BLaER1 (cell line): ENCODE data around the gene ZFP91.

Experiments used
- H3K27ac ChIP-seq: shearing (Covaris generic); formaldehyde crosslinking; 2 replicates; pipeline ENCODE4 v1.8.1; 2022
- H3K27me3 ChIP-seq: shearing (Covaris generic); formaldehyde crosslinking; 2 replicates; pipeline ENCODE4 v1.8.1; 2022
- H3K36me3 ChIP-seq: shearing (Covaris generic); formaldehyde crosslinking; 2 replicates; pipeline ENCODE4 v1.8.1; 2022
- H3K4me1 ChIP-seq: shearing (Covaris generic); formaldehyde crosslinking; 2 replicates; pipeline ENCODE4 v1.8.1; 2022
- H3K4me2 ChIP-seq: shearing (Covaris generic); formaldehyde crosslinking; 2 replicates; pipeline ENCODE4 v1.8.1; 2022
- H3K4me3 ChIP-seq: shearing (Covaris generic); formaldehyde crosslinking; 2 replicates; pipeline ENCODE4 v1.8.1; 2022
- H3K9ac ChIP-seq: shearing (Covaris generic); formaldehyde crosslinking; 2 replicates; pipeline ENCODE4 v1.8.1; 2022
- H3K9me3 ChIP-seq: shearing (Covaris generic); formaldehyde crosslinking; 2 replicates; pipeline ENCODE4 v1.8.1; 2022
- H4K20me1 ChIP-seq: shearing (Covaris generic); formaldehyde crosslinking; 2 replicates; pipeline ENCODE4 v1.8.1; 2022
- Cebpa-rat ChIP-seq: shearing (Covaris generic); IDR thresholded peaks from 2 replicates; pipeline ENCODE4 v1.8.1; 2022

Gene ZFP91

GRCh38 chr11:58608331-58608730 lies 29.5 kb downstream of the ZFP91 start:
- Histone ChIP-seq H3K4me1 (no peaks in the 10 kb centered on the region), H3K27ac (no peak overlapping the region), H3K4me2 (no peak overlapping the region), H3K9ac (no peak overlapping the region), H4K20me1 (peaks cover 70% of the 10 kb centered on the region), H3K36me3 (peaks cover 73% of the 10 kb centered on the region), H3K4me3 (no peak overlapping the region), H3K27me3 (no peaks in the 10 kb centered on the region), H3K9me3 (no peaks in the 10 kb centered on the region)
- TF ChIP-seq Cebpa-rat, result no peak

- H3K36me3 ChIP-seq, result peaks cover 73% of the 10 kb centered on the region
- no peak overlapping the region for H3K9ac ChIP-seq
- no peak overlapping the region for H3K4me2 ChIP-seq
- H3K4me3 ChIP-seq, result no peak overlapping the region
- H3K4me1 ChIP-seq, result no peaks in the 10 kb centered on the region
- H4K20me1 ChIP-seq, result peaks cover 64% of the 10 kb centered on the region
- no peaks in the 10 kb centered on the region for H3K27me3 ChIP-seq
- TF ChIP-seq Cebpa-rat, result no peak
- no peaks in the 10 kb centered on the region for H3K9me3 ChIP-seq
- H3K27ac ChIP-seq, result no peak overlapping the region
Measured at GRCh38 chr11:58609723-58610122, 30.9 kb downstream of the ZFP91 start.

DNA sequence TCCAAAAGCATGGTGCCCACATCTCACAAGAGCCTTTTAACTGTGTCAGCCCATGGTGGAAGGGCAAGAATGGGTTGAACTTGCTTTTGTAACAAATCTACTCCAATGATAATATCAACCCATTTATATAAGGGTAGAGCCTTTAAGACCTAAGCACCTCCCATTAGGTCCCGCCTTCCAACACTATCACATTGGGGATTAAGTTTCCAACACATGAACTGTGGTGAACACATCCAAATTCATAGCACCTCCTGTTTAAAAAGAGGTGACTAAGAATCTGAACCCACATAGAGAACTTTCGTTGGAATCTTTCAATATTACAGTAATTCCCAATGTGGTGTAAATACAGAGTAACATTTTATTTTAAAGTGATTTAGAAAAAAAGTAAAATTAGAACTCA lies 34.4 kb downstream of the ZFP91 start:
- no peak for TF ChIP-seq Cebpa-rat
- Histone ChIP-seq H3K4me2 (no peak overlapping the region), H3K9ac (no peak overlapping the region), H3K4me1 (peaks cover 10% of the 10 kb centered on the region), H4K20me1 (peaks cover 47% of the 10 kb centered on the region), H3K36me3 (peaks cover 91% of the 10 kb centered on the region), H3K9me3 (no peaks in the 10 kb centered on the region), H3K4me3 (no peak overlapping the region), H3K27ac (no peak overlapping the region), H3K27me3 (no peaks in the 10 kb centered on the region)

GRCh38 chr11:58615559-58615958 lies 36.7 kb downstream of the ZFP91 start:
- Histone ChIP-seq H3K36me3 (peaks cover 99% of the 10 kb centered on the region), H3K9me3 (no peaks in the 10 kb centered on the region), H3K27me3 (no peaks in the 10 kb centered on the region), H4K20me1 (peaks cover 31% of the 10 kb centered on the region), H3K4me1 (peaks cover 17% of the 10 kb centered on the region), H3K4me2 (no peak overlapping the region), H3K9ac (no peak overlapping the region), H3K4me3 (no peak overlapping the region), H3K27ac (no peak overlapping the region)
- TF ChIP-seq Cebpa-rat, result no peak

DNA sequence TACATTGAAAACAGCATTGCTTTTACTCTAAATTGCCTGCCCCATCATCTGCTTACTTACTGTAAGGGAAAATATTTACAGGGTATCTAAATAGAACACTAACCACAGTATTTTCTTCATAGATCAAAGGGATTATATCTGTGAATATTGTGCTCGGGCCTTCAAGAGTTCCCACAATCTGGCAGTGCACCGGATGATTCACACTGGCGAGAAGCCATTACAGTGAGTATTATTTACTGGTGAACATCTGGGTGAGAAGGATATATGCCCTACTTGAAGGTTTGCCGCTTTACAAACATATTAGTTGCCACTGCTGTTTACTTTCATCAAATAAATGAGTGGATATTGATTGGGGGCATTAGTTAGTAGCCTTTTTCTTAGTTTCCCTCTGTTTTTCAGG lies 37.7 kb downstream of the ZFP91 start:
- no peak overlapping the region for H3K9ac ChIP-seq
- peaks cover 31% of the 10 kb centered on the region for H4K20me1 ChIP-seq
- peaks cover 99% of the 10 kb centered on the region for H3K36me3 ChIP-seq
- no peak overlapping the region for H3K4me2 ChIP-seq
- TF ChIP-seq Cebpa-rat, result no peak
- peaks cover 17% of the 10 kb centered on the region for H3K4me1 ChIP-seq
- H3K9me3 ChIP-seq, result no peaks in the 10 kb centered on the region
- no peak overlapping the region for H3K27ac ChIP-seq
- H3K4me3 ChIP-seq, result no peak overlapping the region
- H3K27me3 ChIP-seq, result no peaks in the 10 kb centered on the region

DNA sequence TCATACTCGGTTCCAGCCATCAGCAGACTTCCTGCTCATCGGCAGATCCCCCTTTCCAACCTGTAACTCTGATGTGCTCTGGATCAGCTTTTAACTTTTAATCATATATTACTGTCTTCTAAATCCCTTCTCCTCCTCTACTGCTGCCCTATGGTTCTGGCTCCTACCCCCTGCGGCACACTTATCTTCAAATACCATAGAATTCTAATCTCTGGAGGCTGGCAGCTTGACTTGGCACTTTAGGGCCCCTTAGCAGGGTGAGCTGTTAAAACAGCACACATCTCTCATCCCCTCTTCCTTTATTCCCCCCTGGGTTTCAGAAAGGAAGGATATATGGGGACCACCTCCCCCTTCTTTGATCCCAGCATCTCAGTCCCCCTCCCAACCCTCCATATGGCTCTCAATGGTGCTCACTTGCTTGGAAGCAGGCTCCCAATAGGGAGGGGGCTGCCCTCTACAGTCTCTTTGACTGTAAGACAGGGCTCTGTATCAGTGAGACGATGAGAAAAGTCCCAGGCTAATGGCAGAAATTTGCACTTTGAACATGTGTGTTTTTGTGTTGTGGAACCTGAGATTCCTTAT lies 39.2 kb downstream of the ZFP91 start:
- Histone ChIP-seq H4K20me1 (peaks cover 31% of the 10 kb centered on the region), H3K4me2 (peak overlapping the region; percentile 6; the same call in 1 of the 2 replicates), H3K4me3 (no peak overlapping the region), H3K36me3 (peaks cover 99% of the 10 kb centered on the region), H3K9me3 (no peaks in the 10 kb centered on the region), H3K9ac (no peak overlapping the region), H3K27me3 (no peaks in the 10 kb centered on the region), H3K4me1 (peaks cover 17% of the 10 kb centered on the region), H3K27ac (no peak overlapping the region)
- TF ChIP-seq Cebpa-rat, result no peak

DNA sequence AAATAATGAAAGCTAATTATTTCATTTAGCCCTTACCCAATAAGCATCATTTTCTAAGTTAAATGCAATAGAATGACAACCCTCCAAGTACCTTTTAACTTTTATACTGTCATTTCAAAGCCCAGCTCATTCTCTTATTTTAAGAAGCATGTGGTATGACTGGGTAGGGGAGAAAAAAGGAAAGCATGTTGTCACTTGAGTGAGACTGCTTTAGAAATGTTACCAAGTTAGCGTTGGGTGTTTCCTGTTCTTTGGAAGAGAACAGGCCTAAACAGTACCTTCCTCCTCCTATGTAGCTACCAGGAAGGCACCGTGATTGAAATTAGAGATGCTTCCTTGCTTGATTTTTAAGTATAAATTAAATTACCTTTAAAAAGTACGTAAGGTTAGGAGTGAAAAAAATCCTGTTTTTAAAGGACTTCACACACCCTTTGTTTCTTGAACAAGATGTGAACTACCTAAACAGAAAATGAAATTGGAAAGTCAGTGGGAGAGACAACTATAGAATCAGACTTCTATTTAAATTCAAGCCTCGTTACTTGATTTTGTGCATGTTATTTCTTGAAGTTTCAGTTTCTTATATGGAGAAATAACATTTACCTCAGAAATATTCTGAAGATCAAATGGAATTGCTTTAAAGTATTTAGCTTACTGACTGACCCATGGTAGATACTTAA lies 42.9 kb downstream of the ZFP91 start:
- Histone ChIP-seq H3K4me2 (no peak overlapping the region), H3K9ac (no peak overlapping the region), H3K4me1 (peaks cover 35% of the 10 kb centered on the region), H3K4me3 (no peak overlapping the region), H3K9me3 (no peaks in the 10 kb centered on the region), H3K27ac (no peak overlapping the region), H3K36me3 (peaks cover 97% of the 10 kb centered on the region), H4K20me1 (peaks cover 18% of the 10 kb centered on the region; the same call in 1 of the 2 replicates), H3K27me3 (no peaks in the 10 kb centered on the region)
- no peak for TF ChIP-seq Cebpa-rat

DNA sequence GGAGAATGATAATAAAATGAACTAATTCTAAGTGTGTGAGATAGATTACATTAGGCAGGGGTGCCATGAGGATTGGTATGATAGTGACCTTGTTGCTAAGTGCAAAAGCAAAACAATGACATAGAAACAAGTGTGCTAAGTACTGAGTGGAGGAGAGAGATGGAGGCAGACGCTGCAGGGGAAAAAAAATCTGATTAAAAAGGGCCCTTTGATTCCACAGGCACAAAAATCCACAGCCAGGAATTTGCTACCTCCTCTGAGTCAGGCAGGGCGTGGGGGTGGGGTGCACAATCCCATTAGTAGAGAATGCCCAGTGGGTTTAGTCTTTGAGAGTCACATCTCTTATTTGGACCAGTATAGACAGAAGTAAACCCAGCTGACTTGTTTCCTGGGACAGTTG lies 43.5 kb downstream of the ZFP91 start, which contains the start of gene CNTF:
Gene CNTF (plus strand): TSS at position 322 of the 400 bp plus-strand sequence. CDS start 88 bp downstream, outside the sequence.
- Histone ChIP-seq H3K27ac (no peak within 1 kb of the TSS), H3K4me3 (no peak within 1 kb of the TSS), H4K20me1 (peaks cover 15% of the 10 kb centered on the region; the same call in 1 of the 2 replicates), H3K27me3 (no peaks in the 10 kb centered on the region), H3K36me3 (peaks cover 91% of the 10 kb centered on the region), H3K9ac (no peak within 1 kb of the TSS), H3K4me2 (no peak within 1 kb of the TSS), H3K9me3 (no peaks in the 10 kb centered on the region), H3K4me1 (peaks cover 40% of the 10 kb centered on the region)
- no peak for TF ChIP-seq Cebpa-rat

GRCh38 chr11:58625086-58625485 lies 46.2 kb downstream of the ZFP91 start:
- Histone ChIP-seq H3K4me2 (no peak overlapping the region), H3K9ac (no peak overlapping the region), H3K4me1 (peaks cover 37% of the 10 kb centered on the region), H4K20me1 (no peaks in the 10 kb centered on the region), H3K27me3 (no peaks in the 10 kb centered on the region), H3K4me3 (no peak overlapping the region), H3K9me3 (no peaks in the 10 kb centered on the region), H3K27ac (no peak overlapping the region), H3K36me3 (peaks cover 75% of the 10 kb centered on the region)
- no peak for TF ChIP-seq Cebpa-rat

GRCh38 chr11:58625826-58626460 lies 47.1 kb downstream of the ZFP91 start:
- no peak for TF ChIP-seq Cebpa-rat
- H3K4me1 ChIP-seq, result peaks cover 37% of the 10 kb centered on the region
- peak overlapping the region; percentile 41 for H3K4me2 ChIP-seq
- H3K4me3 ChIP-seq, result no peak overlapping the region
- H3K9ac ChIP-seq, result no peak overlapping the region
- no peaks in the 10 kb centered on the region for H3K9me3 ChIP-seq
- no peaks in the 10 kb centered on the region for H4K20me1 ChIP-seq
- H3K27ac ChIP-seq, result no peak overlapping the region; the same call in 1 of the 2 replicates
- peaks cover 66% of the 10 kb centered on the region for H3K36me3 ChIP-seq
- H3K27me3 ChIP-seq, result no peaks in the 10 kb centered on the region
